ENCODE measurements around the gene MGARP.

GRCh38 chr4:139265654-139266053 lies 14.4 kb downstream of the MGARP start:
- TF ChIP-seq POLR2A (IDR thresholded peaks at IDR 0.05; ENCODE audit: low read depth, low read length) (no peak), POLR2AphosphoS5 (IDR thresholded peaks at IDR 0.05; ENCODE audit: low read depth, low read length) (no peak), TAF1 (IDR thresholded peaks at IDR 0.05; ENCODE audit: borderline replicate concordance, low read depth, low read length) (no peak)
